Liver (tissue), 9 donors: ENCODE measurements around the gene MUC2. TPM values are rescaled to one million over a fixed set of nuclear protein-coding genes. Genes with fewer than 3 reads are reported as not detected.

Source experiments
- DNase-seq: peaks from one replicate; pipeline ENCODE4 v3.0.0-alpha.2; 2017; ENCODE audit warnings: low spot score
- H3K27ac ChIP-seq, 2 donors: one replicate each; pipeline ENCODE4 v1.7.0; 2013; ENCODE audit warnings: inconsistent platforms in 2 of 2, low read length in 2 of 2, control low read depth in 1 of 2, low read depth in 1 of 2, mild to moderate bottlenecking in 1 of 2
- H3K27me3 ChIP-seq, 4 donors: one replicate each; pipeline versions ENCODE4 v1.6.1 to v1.7.0; 2013; ENCODE audit warnings: low read length in 3 of 4, inconsistent platforms in 1 of 4, mild to moderate bottlenecking in 1 of 4, moderate library complexity in 1 of 4; ENCODE audit not compliant: control insufficient read depth in 4 of 4, insufficient read depth in 4 of 4
- H3K36me3 ChIP-seq, 4 donors: one replicate each; pipeline versions ENCODE4 v1.6.1 to v1.7.0; 2013; ENCODE audit warnings: low read length in 3 of 4, mild to moderate bottlenecking in 3 of 4, low read depth in 1 of 4, moderate library complexity in 1 of 4; ENCODE audit not compliant: control insufficient read depth in 4 of 4, insufficient read depth in 3 of 4
- H3K4me1 ChIP-seq, 4 donors: one replicate each; pipeline versions ENCODE4 v1.6.1 to v1.7.0; 2013; ENCODE audit warnings: low read length in 3 of 4, mild to moderate bottlenecking in 3 of 4, moderate library complexity in 1 of 4; ENCODE audit not compliant: control insufficient read depth in 4 of 4, insufficient read depth in 4 of 4
- H3K4me3 ChIP-seq, 3 donors: one replicate each; pipeline versions ENCODE4 v1.6.1 to v1.7.0; 2013; ENCODE audit warnings: low read length in 3 of 3, control low read depth in 1 of 3, low read depth in 1 of 3, mild to moderate bottlenecking in 1 of 3
- H3K9ac ChIP-seq, 2 donors: one replicate each; pipeline ENCODE4 v1.7.0; 2013; ENCODE audit warnings: low read length in 2 of 2, mild to moderate bottlenecking in 2 of 2, moderate library complexity in 2 of 2, control low read depth in 1 of 2, low read depth in 1 of 2
- H3K9me3 ChIP-seq, 4 donors: one replicate each; pipeline versions ENCODE4 v1.6.1 to v1.7.0; 2013; ENCODE audit warnings: low read length in 3 of 4; ENCODE audit not compliant: control insufficient read depth in 4 of 4
- ATF3 ChIP-seq: IDR thresholded peaks from 2 replicates; pipeline ENCODE4 v1.6.1; 2016; ENCODE audit warnings: antibody characterized with exemption
- EGR1 ChIP-seq, 2 donors: IDR thresholded peaks; 2 replicates each; pipeline ENCODE4 v1.6.1; 2016 to 2018; ENCODE audit warnings: antibody characterized with exemption in 2 of 2, low read depth in 2 of 2
- FOXA1 ChIP-seq: IDR thresholded peaks from 2 replicates; pipeline ENCODE4 v1.6.1; 2016; ENCODE audit warnings: antibody characterized with exemption
- FOXA2 ChIP-seq: IDR thresholded peaks from 2 replicates; pipeline ENCODE4 v1.6.1; 2016; ENCODE audit warnings: antibody characterized with exemption
- GABPA ChIP-seq, 2 donors: IDR thresholded peaks in 1 of 2; conservative IDR thresholded peaks in 1 of 2; 2 replicates each; pipeline ENCODE4 v1.6.1; 2016; ENCODE audit warnings: antibody characterized with exemption in 2 of 2, mild to moderate bottlenecking in 1 of 2, moderate library complexity in 1 of 2
- HNF4A ChIP-seq, 2 donors: conservative IDR thresholded peaks; 2 replicates each; pipeline ENCODE4 v1.6.1; 2016; ENCODE audit warnings: antibody characterized with exemption in 2 of 2, mild to moderate bottlenecking in 2 of 2
- JUND ChIP-seq, 2 donors: IDR thresholded peaks; 2 replicates each; pipeline ENCODE4 v1.6.1; 2016; ENCODE audit warnings: antibody characterized with exemption in 2 of 2
- NR2F2 ChIP-seq: IDR thresholded peaks from 2 replicates; pipeline ENCODE4 v1.6.1; 2016; ENCODE audit warnings: antibody characterized with exemption
- RAD21 ChIP-seq, 2 donors: IDR thresholded peaks; 2 replicates each; pipeline ENCODE4 v1.6.1; 2016; ENCODE audit warnings: antibody characterized with exemption in 2 of 2, mild to moderate bottlenecking in 2 of 2
- REST ChIP-seq: IDR thresholded peaks from 2 replicates; pipeline ENCODE4 v1.6.1; 2016; ENCODE audit warnings: antibody characterized with exemption, mild to moderate bottlenecking
- RXRA ChIP-seq, 2 donors: IDR thresholded peaks; 2 replicates each; pipeline ENCODE4 v1.6.1; 2017 to 2018; ENCODE audit warnings: antibody characterized with exemption in 2 of 2, mild to moderate bottlenecking in 1 of 2
- SP1 ChIP-seq: IDR thresholded peaks from 2 replicates; pipeline ENCODE4 v1.6.1; 2018; ENCODE audit warnings: antibody characterized with exemption, mild to moderate bottlenecking
- TAF1 ChIP-seq: conservative IDR thresholded peaks from 2 replicates; pipeline ENCODE4 v1.6.1; 2016; ENCODE audit warnings: antibody characterized with exemption, mild to moderate bottlenecking
- YY1 ChIP-seq: IDR thresholded peaks from 2 replicates; pipeline ENCODE4 v1.6.1; 2016; ENCODE audit warnings: antibody characterized with exemption, mild to moderate bottlenecking
- WGBS: extraction: QIAGEN DNeasy Blood & Tissue Kit; methylation state at CpG from one replicate; pipeline ENCODE4 v1.1.7; 2013; 5-methylcytosine and 5-hydroxymethylcytosine counted together
- polyA plus RNA-seq, 2 donors: library from polyadenylated mRNA; stranded (reverse) in 1 of 2; unstranded in 1 of 2; fragments of 200-250 nt in 1 of 2; fragments of >200 nt in 1 of 2; fragmentation: Nextera tagmentation in 1 of 2; extraction: Ambion mirVana in 1 of 2; gene quantifications; one replicate each; pipeline versions ENCODE4 v1.2.1 to v1.2.3, GENCODE V29; 2013 to 2015
- total RNA-seq, 2 donors: library from RNA; depleted of rRNA; stranded (reverse); fragments of >200 nt; gene quantifications; one replicate each; pipeline ENCODE4 v1.2.3, GENCODE V29; 2014
- TF ChIP-seq, protein P1 (sequence below): fragments of 150-350 bp; IDR thresholded peaks from 2 replicates; pipeline ENCODE4 v1.5.1; 2017; ENCODE audit warnings: improper control_type of control experiment, low read depth, low read length; ENCODE audit not compliant: missing input control
- TF ChIP-seq, protein P2 (sequence below): IDR thresholded peaks from 2 replicates; pipeline ENCODE4 v1.6.1; 2016; ENCODE audit warnings: antibody characterized with exemption
- donor health status: healthy.
- donor health status: healthy.
- donor health status: healthy.
- donor health status: healthy.
- donor health status: healthy.

Gene MUC2
- total and polyA plus RNA-seq, 4 donors, result under 0.01 TPM; not detected in 3

DNA sequence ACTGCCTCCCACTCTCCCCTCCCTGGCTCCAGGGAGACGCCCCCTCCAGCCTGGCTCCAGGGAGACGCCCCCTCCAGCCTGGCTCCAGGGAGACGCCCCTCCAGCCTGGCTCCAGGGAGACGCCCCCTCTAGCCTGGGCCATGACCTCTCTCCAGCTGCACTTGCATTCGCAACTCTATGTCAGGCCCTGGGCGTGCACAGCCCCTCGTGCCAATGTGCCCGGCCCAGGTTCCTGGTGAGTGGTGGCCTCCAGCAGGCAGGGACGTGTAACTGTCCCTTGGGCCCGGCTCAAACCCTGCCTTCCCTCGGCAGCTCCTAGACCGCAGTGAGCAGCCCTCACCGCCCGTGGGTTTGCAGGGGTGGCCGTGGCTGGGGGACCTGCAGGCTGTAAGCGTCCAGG lies 45.0 kb upstream of the MUC2 start:
- no peaks in the 10 kb centered on the region for H3K27me3 ChIP-seq
- 53% methylated on average over 16 of the region's 16 CpGs for WGBS

DNA sequence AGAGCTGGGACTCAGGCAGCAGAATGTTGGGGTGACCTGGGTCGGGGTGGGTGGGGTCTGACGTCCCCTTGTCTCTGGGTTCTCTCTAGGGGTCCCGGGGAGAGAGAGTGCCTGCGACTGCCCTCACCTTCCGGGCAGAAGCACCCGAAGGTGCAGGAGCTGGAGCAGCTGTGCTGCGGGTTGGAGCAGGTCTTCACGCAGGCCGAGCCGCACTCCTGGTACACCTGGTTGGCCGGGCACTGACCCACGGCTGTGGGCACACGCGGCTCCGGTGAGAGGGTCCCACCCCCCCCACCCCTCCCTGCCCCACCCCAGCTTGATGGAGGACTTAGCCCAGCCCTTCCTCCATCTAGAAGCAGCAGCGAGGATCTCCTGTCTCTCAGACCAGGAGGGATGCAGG lies 44.6 kb upstream of the MUC2 start:
- H3K36me3 ChIP-seq, result no peaks in the 10 kb centered on the region
- DNase-seq, result no peak
- TF ChIP-seq SP1 (no peak), GABPA (IDR thresholded peaks at IDR 0.05 in 1 of 2, conservative IDR thresholded peaks at IDR 0.05 in 1 of 2) (no peak), NR2F2 (no peak), ATF3 (no peak), TAF1 (no peak), REST (no peak), YY1 (no peak), EGR1 (IDR thresholded peaks at IDR 0.05; ENCODE audit: low read depth in 2 of 2) (no peak), RXRA (IDR thresholded peaks at IDR 0.05) (no peak), JUND (IDR thresholded peaks at IDR 0.05) (no peak), RAD21 (IDR thresholded peaks at IDR 0.05) (no peak), FOXA1 (no peak), FOXA2 (no peak)
- TF ChIP-seq, protein P1, sequence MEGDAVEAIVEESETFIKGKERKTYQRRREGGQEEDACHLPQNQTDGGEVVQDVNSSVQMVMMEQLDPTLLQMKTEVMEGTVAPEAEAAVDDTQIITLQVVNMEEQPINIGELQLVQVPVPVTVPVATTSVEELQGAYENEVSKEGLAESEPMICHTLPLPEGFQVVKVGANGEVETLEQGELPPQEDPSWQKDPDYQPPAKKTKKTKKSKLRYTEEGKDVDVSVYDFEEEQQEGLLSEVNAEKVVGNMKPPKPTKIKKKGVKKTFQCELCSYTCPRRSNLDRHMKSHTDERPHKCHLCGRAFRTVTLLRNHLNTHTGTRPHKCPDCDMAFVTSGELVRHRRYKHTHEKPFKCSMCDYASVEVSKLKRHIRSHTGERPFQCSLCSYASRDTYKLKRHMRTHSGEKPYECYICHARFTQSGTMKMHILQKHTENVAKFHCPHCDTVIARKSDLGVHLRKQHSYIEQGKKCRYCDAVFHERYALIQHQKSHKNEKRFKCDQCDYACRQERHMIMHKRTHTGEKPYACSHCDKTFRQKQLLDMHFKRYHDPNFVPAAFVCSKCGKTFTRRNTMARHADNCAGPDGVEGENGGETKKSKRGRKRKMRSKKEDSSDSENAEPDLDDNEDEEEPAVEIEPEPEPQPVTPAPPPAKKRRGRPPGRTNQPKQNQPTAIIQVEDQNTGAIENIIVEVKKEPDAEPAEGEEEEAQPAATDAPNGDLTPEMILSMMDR, result no peak
- 68% methylated on average over 16 of the region's 16 CpGs for WGBS
- H3K4me3 ChIP-seq, result no peak overlapping the region
- H3K9me3 ChIP-seq, result no peaks in the 10 kb centered on the region
- no peak overlapping the region for H3K9ac ChIP-seq
- no peak overlapping the region for H3K27ac ChIP-seq
- H3K4me1 ChIP-seq, result no peaks in the 10 kb centered on the region
- H3K27me3 ChIP-seq, result no peaks in the 10 kb centered on the region

More for the DNA sequence above, 45.0 kb upstream of the MUC2 start:
- TF ChIP-seq, protein P1, result no peak
- TF ChIP-seq EGR1 (IDR thresholded peaks at IDR 0.05; ENCODE audit: low read depth in 2 of 2) (no peak), GABPA (IDR thresholded peaks at IDR 0.05 in 1 of 2, conservative IDR thresholded peaks at IDR 0.05 in 1 of 2) (no peak), FOXA2 (no peak), HNF4A (conservative IDR thresholded peaks at IDR 0.05) (no peak)
- TF ChIP-seq, protein P2, sequence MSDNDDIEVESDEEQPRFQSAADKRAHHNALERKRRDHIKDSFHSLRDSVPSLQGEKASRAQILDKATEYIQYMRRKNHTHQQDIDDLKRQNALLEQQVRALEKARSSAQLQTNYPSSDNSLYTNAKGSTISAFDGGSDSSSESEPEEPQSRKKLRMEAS, result no peak
- DNase-seq, result no peak
- Histone ChIP-seq H3K4me3 (no peak overlapping the region), H3K4me1 (no peaks in the 10 kb centered on the region), H3K27ac (no peak overlapping the region), H3K9ac (no peak overlapping the region), H3K9me3 (no peaks in the 10 kb centered on the region), H3K36me3 (peaks cover 0 to 1% (median 0%) of the 10 kb centered on the region in 4 donors)
